Measurements from ENCODE around the gene FAM13A. TPM values are rescaled to one million over a fixed set of nuclear protein-coding genes. Genes with fewer than 3 reads are reported as not detected.

Gene FAM13A
- total and polyA plus RNA-seq, 9 of the 15 experiments (the other 6 are each of a cell fraction or from before 2014, with no cell fraction given): 11.3 to 23.3 (median 14.7) TPM

- no TSS peak for BruUV-seq (replicated peaks)
- no peak for FAIRE-seq
- POLR2A ChIA-PET: no interaction called here
- TF ChIP-seq PPARD (CRISPR knock-in tag; IDR thresholded peaks at IDR 0.05): no peak
- TF ChIP-seq MLLT1 (IDR thresholded peaks at IDR 0.05): no peak
- no peak for TF ChIP-seq NR3C1 (CRISPR knock-in tag; IDR thresholded peaks at IDR 0.05)
- no peak for TF ChIP-seq CREB1 (IDR thresholded peaks at IDR 0.05)
- no peak for TF ChIP-seq CREB1 (CRISPR knock-in tag; IDR thresholded peaks at IDR 0.05)
- TF ChIP-seq, protein P1, sequence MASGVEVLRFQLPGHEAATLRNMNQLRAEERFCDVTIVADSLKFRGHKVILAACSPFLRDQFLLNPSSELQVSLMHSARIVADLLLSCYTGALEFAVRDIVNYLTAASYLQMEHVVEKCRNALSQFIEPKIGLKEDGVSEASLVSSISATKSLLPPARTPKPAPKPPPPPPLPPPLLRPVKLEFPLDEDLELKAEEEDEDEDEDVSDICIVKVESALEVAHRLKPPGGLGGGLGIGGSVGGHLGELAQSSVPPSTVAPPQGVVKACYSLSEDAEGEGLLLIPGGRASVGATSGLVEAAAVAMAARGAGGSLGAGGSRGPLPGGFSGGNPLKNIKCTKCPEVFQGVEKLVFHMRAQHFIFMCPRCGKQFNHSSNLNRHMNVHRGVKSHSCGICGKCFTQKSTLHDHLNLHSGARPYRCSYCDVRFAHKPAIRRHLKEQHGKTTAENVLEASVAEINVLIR (CRISPR knock-in tag; IDR thresholded peaks at IDR 0.05): no peak
- TF ChIP-seq ZNF239 (CRISPR knock-in tag; IDR thresholded peaks at IDR 0.05): no peak
- no peak for TF ChIP-seq U2AF2 (optimal IDR thresholded peaks at IDR 0.05; ENCODE audit: low read depth, low read length)
- no peak for TF ChIP-seq TEAD2 (tag; IDR thresholded peaks at IDR 0.05)
- no peak for TF ChIP-seq GABPA (tag; conservative IDR thresholded peaks at IDR 0.05; ENCODE audit: low read depth)
- TF ChIP-seq TEAD1 (CRISPR knock-in tag; IDR thresholded peaks at IDR 0.05): no peak
- TF ChIP-seq ZBTB5 (IDR thresholded peaks at IDR 0.05): no peak
- no peak for TF ChIP-seq CHD4 (IDR thresholded peaks at IDR 0.05; ENCODE audit: insufficient read depth, insufficient replicate concordance, low read depth, low read length, poor library complexity, severe bottlenecking)
- no peak for TF ChIP-seq NFRKB (IDR thresholded peaks at IDR 0.05; ENCODE audit: low read depth)
- TF ChIP-seq, protein P2, sequence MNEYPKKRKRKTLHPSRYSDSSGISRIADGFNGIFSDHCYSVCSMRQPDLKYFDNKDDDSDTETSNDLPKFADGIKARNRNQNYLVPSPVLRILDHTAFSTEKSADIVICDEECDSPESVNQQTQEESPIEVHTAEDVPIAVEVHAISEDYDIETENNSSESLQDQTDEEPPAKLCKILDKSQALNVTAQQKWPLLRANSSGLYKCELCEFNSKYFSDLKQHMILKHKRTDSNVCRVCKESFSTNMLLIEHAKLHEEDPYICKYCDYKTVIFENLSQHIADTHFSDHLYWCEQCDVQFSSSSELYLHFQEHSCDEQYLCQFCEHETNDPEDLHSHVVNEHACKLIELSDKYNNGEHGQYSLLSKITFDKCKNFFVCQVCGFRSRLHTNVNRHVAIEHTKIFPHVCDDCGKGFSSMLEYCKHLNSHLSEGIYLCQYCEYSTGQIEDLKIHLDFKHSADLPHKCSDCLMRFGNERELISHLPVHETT (CRISPR knock-in tag; conservative IDR thresholded peaks at IDR 0.05 in 1 of 2, IDR thresholded peaks at IDR 0.05 in 1 of 2): no peak
Observed at GRCh38 chr4:88722828-88723227, 334.2 kb downstream of the FAM13A start.

More at GRCh38 chr4:88722828-88723227, 334.2 kb downstream of the FAM13A start:
- in situ Hi-C loops (cut with MboI) (no loop called here), intact Hi-C loops (cut with micrococcal nuclease) (no loop called here)
- no peaks in the 10 kb centered on the region for H4K20me1 ChIP-seq (replicated peaks; ENCODE audit: control insufficient read depth, insufficient read depth, low read length)
- no peaks in the 10 kb centered on the region for H3K9me1 ChIP-seq (ENCODE audit: control insufficient read depth, insufficient read depth, low read length)
- H3K36me3 ChIP-seq (ENCODE audit: control insufficient read depth, insufficient read depth, low read length): peaks cover 14% of the 10 kb centered on the region; the same call in 2 of the 3 replicates
- H3K27ac ChIP-seq (ENCODE audit: extremely low read depth, low read depth, low read length): no peak overlapping the region
- no peaks in the 10 kb centered on the region for H3K4me1 ChIP-seq (replicated peaks in 1 of 2; ENCODE audit: control insufficient read depth in 2 of 2, insufficient read depth in 2 of 2, low read length in 2 of 2)
- H3K9me3 ChIP-seq (replicated peaks; ENCODE audit: control insufficient read depth, insufficient read depth, low read depth, low read length): no peaks in the 10 kb centered on the region; the same call in none of the 2 replicates
- WGBS (ENCODE audit: insufficient coverage, low coverage, missing lambda C conversion rate): 69% methylated on average over 2 of the region's 2 CpGs
- DNase-seq (ENCODE audit: extremely low read depth in 1 of 4, low spot score in 3 of 4): no peak
- no peak overlapping the region for H2AFZ ChIP-seq (ENCODE audit: low read depth, low read length)
- CTCF ChIA-PET (ENCODE audit: low intra/inter-chr PET ratio): no interaction called here
- no peaks in the 10 kb centered on the region for H3K27me3 ChIP-seq (ENCODE audit: control insufficient read depth in 2 of 2, insufficient read depth in 2 of 2, low read length in 2 of 2)
- ATAC-seq: no peak
- no peak overlapping the region for H3K4me2 ChIP-seq (ENCODE audit: insufficient read depth, low read length)
- no peak overlapping the region for H3K4me3 ChIP-seq
- no peak overlapping the region for H3K9ac ChIP-seq (ENCODE audit: insufficient read depth in 1 of 2, low read depth in 2 of 2, low read length in 2 of 2)
- no peaks in the 10 kb centered on the region for H3K79me2 ChIP-seq (ENCODE audit: control insufficient read depth, insufficient read depth, low read length)

Measured in K562 (cell line).